22Rv1 (cell line): Measurements from ENCODE around the gene SIRPG.

Source experiments
- ZFX ChIP-seq: fragments of 450-650 bp; IDR thresholded peaks from 2 replicates; pipeline ENCODE4 v1.6.1; 2017; ENCODE audit warnings: antibody characterized with exemption, borderline replicate concordance
- TF ChIP-seq, protein P1 (sequence below): fragments of 450-650 bp; IDR thresholded peaks from 2 replicates; pipeline ENCODE4 v1.5.1; 2017; ENCODE audit warnings: mild to moderate bottlenecking

DNA sequence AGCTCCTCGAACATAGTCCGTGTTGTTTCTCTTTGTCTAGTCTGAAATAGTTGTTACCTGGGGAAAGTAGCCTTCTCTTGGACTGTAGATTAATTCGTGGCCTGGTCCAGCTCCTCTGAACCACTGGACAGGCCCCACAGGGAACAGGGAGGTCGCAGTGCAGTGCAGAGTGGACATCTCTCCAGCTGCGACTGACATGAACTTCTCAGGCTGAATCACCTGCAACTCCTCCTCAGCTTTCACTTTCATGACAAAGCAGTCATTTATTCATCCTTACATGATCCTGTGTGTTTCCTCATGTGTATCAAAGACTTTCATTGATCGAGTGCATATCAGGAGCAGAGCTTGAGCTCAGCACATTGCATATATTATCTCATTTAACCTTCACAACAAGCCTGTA is 19.1 kb upstream of the SIRPG start:
- TF ChIP-seq, protein P1, sequence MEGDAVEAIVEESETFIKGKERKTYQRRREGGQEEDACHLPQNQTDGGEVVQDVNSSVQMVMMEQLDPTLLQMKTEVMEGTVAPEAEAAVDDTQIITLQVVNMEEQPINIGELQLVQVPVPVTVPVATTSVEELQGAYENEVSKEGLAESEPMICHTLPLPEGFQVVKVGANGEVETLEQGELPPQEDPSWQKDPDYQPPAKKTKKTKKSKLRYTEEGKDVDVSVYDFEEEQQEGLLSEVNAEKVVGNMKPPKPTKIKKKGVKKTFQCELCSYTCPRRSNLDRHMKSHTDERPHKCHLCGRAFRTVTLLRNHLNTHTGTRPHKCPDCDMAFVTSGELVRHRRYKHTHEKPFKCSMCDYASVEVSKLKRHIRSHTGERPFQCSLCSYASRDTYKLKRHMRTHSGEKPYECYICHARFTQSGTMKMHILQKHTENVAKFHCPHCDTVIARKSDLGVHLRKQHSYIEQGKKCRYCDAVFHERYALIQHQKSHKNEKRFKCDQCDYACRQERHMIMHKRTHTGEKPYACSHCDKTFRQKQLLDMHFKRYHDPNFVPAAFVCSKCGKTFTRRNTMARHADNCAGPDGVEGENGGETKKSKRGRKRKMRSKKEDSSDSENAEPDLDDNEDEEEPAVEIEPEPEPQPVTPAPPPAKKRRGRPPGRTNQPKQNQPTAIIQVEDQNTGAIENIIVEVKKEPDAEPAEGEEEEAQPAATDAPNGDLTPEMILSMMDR: no peak
- no peak for TF ChIP-seq ZFX
